ENCODE results near the gene NUP93. TPM values are rescaled to one million over a fixed set of nuclear protein-coding genes. Genes with fewer than 3 reads are reported as not detected.
A peak's percentile ranks its signal among the peaks of the same experiment; 100 is the strongest.

Gene NUP93
- total RNA-seq: 54.1 and 60.9 TPM in 2 replicates

DNA sequence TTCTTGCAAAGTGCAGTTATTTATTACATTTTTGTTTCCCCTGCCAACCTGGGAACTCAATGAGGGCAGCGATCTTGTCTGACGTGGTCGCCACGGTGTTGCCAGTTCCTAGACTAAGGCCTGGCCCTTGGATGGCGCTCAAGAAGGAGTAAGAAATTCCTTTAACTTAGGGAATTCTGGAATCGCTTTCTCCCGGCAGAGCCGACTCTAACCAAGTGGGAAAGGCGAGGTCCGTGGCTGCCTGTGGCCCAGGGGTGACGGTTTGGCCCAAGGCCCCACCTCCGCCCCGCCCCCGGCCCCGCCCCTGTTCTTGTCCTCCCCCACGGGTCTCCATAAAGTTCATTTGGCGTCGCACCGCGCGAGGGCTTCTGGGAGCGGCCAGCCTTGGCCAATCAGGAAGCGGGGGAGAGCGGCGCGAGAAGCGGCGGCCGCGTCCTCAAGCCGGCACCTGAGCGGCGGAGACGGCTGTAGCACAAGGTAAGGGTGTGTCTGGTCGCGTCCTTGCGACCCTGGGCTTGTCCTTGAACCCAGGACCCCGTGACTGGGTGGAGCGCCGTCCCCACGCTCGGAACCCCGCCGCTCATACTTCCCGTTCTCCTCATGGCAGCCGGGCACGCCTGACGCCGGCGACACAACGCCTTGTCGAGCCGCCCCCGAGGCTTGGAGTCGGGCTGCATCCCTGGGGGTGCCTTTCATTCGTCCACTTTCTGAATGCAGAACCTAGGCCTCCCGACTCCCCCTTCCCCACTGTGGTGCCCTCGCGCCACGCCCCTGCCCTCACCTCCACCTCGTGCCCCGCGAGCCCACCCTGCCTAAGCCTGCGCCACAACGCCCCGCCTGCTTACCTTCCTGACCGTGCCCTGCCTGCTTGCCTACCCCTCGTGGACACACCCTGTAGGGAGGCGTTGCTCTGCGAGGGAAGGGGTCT is at the start of gene NUP93:
TSS of gene NUP93 (plus strand) at position 395 of the 928 bp plus-strand sequence. CDS start 18,119 bp downstream, outside the sequence.
- peak within 1 kb of the TSS; percentile 87 for H3K4me3 ChIP-seq (ENCODE audit: low read depth, low read length)
- TF ChIP-seq, protein P1, sequence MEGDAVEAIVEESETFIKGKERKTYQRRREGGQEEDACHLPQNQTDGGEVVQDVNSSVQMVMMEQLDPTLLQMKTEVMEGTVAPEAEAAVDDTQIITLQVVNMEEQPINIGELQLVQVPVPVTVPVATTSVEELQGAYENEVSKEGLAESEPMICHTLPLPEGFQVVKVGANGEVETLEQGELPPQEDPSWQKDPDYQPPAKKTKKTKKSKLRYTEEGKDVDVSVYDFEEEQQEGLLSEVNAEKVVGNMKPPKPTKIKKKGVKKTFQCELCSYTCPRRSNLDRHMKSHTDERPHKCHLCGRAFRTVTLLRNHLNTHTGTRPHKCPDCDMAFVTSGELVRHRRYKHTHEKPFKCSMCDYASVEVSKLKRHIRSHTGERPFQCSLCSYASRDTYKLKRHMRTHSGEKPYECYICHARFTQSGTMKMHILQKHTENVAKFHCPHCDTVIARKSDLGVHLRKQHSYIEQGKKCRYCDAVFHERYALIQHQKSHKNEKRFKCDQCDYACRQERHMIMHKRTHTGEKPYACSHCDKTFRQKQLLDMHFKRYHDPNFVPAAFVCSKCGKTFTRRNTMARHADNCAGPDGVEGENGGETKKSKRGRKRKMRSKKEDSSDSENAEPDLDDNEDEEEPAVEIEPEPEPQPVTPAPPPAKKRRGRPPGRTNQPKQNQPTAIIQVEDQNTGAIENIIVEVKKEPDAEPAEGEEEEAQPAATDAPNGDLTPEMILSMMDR (IDR thresholded peaks at IDR 0.05; ENCODE audit: insufficient read depth, low read depth, low read length): no peak
- DNase-seq (ENCODE audit: low read depth): peak; percentile 94

DNA sequence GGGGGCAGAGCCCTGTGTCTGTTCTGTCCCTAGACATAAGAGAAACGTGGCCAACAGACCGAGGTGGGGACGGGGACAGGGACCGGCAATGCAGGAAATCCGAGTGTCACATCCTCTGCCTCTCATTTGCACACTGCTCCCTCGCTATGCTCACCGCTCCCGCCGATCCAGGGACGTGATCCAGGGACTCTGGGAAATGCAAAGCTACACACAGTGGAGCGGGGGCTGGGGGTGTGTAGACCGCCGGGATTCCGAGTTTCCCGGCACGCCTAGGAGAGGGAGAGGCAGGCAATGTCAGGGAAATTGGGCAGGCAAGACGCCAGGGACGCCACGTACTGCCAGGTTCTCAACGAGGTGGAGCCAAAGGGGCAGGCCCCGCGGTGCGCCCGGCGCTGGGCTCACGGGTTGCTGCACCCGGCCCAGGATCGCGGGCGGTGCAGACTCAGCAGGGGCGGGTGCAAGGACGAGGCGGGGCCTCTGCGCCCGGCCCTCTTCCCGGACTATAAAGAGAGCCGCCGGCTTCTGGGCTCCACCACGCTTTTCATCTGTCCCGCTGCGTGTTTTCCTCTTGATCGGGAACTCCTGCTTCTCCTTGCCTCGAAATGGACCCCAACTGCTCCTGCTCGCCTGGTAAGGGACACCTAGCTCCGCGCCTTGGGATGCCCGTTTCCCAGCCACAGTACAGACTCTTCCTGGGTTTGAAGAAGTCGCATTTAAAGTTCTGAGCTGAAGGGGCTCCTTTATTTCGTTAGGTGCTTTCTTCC is 47.8 kb upstream of the NUP93 start, which contains the start of gene MT1X:
TSS of gene MT1X (plus strand) at position 532 of the 764 bp plus-strand sequence. CDS start at position 603, 71 bp downstream.
- peak within 1 kb of the TSS; percentile 62 for H3K4me3 ChIP-seq (ENCODE audit: low read depth, low read length)
- TF ChIP-seq, protein P1 (IDR thresholded peaks at IDR 0.05; ENCODE audit: insufficient read depth, low read depth, low read length): no peak
- peak; percentile 79 for DNase-seq (ENCODE audit: low read depth)

DNA sequence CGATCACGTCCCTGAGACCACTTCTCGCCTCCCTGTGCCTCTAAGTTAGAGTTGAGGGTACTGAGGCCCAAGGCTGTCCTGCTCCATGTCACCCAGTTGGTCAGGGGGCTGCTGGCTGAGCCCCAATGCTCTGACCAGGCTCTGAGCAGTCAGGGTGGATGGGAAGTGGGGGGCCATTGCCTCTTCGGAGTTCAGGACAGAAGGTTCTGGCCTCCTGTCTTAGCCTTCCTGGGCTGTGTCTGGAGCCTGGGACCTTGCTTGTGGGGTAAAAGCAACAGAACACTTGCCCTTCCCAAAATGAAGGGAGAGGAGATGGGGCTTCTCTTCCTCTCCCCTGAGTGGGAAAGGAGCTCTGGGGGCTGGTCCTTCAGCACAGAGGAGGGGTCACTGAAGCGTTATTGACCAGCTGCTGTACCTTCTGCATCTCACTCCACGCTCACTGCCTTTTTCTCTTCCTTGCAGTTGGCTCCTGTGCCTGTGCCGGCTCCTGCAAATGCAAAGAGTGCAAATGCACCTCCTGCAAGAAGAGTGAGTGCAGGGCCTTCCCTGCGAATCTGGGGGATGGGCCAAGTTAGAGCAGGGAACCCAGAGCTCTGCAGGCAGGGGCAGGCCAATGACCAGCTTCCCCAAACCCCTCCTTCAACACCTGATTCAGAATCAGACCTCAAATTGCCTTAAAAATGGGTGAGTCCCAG is 47.1 kb upstream of the NUP93 start:
- TF ChIP-seq, protein P1 (IDR thresholded peaks at IDR 0.05; ENCODE audit: insufficient read depth, low read depth, low read length): no peak
- no peak for DNase-seq (ENCODE audit: low read depth)
- peak overlapping the region; percentile 62 for H3K4me3 ChIP-seq (ENCODE audit: low read depth, low read length)

DNA sequence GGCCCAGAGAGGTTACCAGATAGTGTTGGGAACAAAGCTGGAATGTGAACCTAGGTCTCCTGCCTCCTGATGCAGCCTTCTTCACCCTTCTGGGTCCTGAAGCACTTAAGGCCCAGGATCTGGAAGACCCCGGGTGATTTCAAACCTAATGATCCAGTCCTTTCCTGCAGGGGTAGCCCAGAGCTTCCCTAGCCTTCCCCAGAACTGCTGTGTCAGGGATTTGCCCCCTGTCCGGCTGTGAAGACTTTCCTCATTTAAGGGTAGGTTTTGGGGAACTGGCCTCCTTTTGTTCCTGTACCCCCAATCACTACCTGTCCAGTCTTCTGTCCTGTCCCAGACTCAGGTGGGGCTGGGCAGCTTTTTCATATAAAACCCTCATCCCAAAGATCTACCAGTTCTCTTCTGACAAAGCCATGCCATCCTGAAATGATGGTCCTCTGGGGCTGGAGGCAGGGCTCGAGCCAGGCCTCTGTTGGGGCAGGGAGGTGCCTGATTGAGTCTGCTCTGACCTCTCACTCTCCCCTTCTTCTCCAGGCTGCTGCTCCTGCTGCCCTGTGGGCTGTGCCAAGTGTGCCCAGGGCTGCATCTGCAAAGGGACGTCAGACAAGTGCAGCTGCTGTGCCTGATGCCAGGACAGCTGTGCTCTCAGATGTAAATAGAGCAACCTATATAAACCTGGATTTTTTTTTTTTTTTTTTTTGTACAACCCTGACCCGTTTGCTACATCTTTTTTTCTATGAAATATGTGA is 46.3 kb upstream of the NUP93 start:
- TF ChIP-seq, protein P1 (IDR thresholded peaks at IDR 0.05; ENCODE audit: insufficient read depth, low read depth, low read length): no peak
- H3K4me3 ChIP-seq (ENCODE audit: low read depth, low read length): no peak overlapping the region

DNA sequence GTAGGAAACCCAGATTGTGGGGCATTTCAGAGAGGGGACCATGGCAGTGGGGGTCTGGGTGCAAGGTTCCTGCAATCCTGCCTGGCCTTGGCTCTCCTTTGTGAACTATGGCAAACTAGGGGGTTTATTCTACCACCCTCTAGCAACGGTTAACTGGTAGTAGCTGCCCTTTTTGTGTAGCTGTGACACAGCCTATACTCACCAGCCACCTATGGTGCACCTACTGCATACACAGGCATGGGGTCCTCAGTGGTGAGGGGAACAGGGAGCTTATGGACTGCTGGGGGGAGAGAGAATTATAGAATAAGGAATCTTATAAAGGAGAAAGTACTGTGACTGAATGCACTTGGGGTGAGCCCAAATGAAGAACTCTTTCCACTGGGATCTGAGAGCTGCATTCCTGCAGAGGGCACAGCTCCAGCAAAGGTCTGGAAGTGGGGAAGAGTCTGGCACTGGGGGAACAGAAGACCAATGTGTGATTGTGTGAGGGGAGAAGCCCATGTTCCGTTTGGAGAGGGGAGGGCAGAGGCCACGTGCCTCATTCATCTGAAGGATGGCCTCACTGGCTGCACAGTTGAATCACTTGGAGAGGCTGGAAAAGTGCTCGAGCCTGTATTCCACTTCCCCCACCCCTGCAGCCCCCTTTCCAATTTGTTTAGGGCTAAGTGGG is 45.5 kb upstream of the NUP93 start:
- TF ChIP-seq, protein P1 (IDR thresholded peaks at IDR 0.05; ENCODE audit: insufficient read depth, low read depth, low read length): no peak
- DNase-seq (ENCODE audit: low read depth): no peak
- H3K4me3 ChIP-seq (ENCODE audit: low read depth, low read length): no peak overlapping the region

More for the DNA sequence above, 46.3 kb upstream of the NUP93 start:
- no peak for DNase-seq (ENCODE audit: low read depth)
